PC-3 (cell line): ENCODE results near the gene LSM5. TPM values are rescaled to one million over a fixed set of nuclear protein-coding genes. Genes with fewer than 3 reads are reported as not detected.

Source experiments
- ATAC-seq: fragments of 200-7000 bp; cut with Tn5 transposase; 2 replicates; pipeline ENCODE4 v1.9.1; 2020; ENCODE audit warnings: mild to moderate bottlenecking, moderate library complexity
- BruUV-seq: library from RNA; stranded (reverse); fragments of 400-500 nt; replicated peaks from 2 replicates; lab custom pipeline; 2021; lab: Mats Ljungman, UMichigan
- CTCF ChIA-PET: fragments of 300-600 bp; sonication (Branson Sonifier 250); formaldehyde crosslinking; loops from one replicate; lab custom pipeline; 2022; ENCODE audit warnings: antibody characterized with exemption; lab: Charles Lee
- POLR2A ChIA-PET: fragments of 300-600 bp; sonication (Branson Sonifier 250); formaldehyde crosslinking; loops from one replicate; lab custom pipeline; 2022; ENCODE audit warnings: antibody characterized with exemption; ENCODE audit not compliant: unreplicated experiment; lab: Charles Lee
- DNase-seq: peaks from one replicate; pipeline ENCODE4 v3.0.0-alpha.2; 2015
- H2AFZ ChIP-seq: fragments of 300-600 bp; sonication (generic); 2 replicates; pipeline ENCODE4 v1.6.0; 2016; ENCODE audit warnings: antibody characterized with exemption, low read length
- H3F3A ChIP-seq: fragments of 300-600 bp; sonication (generic); one replicate; pipeline ENCODE4 v1.6.0; 2017; ENCODE audit warnings: antibody characterized with exemption, low read length, control low read depth, mild to moderate bottlenecking; ENCODE audit not compliant: unreplicated experiment
- H3K27ac ChIP-seq: fragments of 300-600 bp; sonication (generic); 2 replicates; pipeline ENCODE4 v1.5.1; 2016; ENCODE audit warnings: mild to moderate bottlenecking, low read length
- H3K27me3 ChIP-seq: fragments of 300-600 bp; sonication (generic); 2 replicates; pipeline ENCODE4 v1.6.1; 2016; ENCODE audit warnings: low read length, mixed read lengths
- H3K36me3 ChIP-seq: fragments of 300-600 bp; sonication (generic); 2 replicates; pipeline ENCODE4 v1.6.1; 2016; ENCODE audit warnings: low read depth, mixed run types, low read length, mixed read lengths
- H3K4me1 ChIP-seq: fragments of 300-600 bp; sonication (generic); 2 replicates; pipeline ENCODE4 v1.5.1; 2016; ENCODE audit warnings: low read length; ENCODE audit not compliant: insufficient read depth
- H3K4me2 ChIP-seq: fragments of 300-600 bp; sonication (generic); 2 replicates; pipeline ENCODE4 v1.6.0; 2016; ENCODE audit warnings: low read length
- H3K4me3 ChIP-seq: fragments of 300-600 bp; sonication (generic); 2 replicates; pipeline ENCODE4 v1.5.1; 2016; ENCODE audit warnings: mild to moderate bottlenecking, low read length, mixed read lengths
- H3K79me2 ChIP-seq: fragments of 300-600 bp; sonication (generic); 2 replicates; pipeline ENCODE4 v1.6.1; 2017; ENCODE audit warnings: low read length, mixed read lengths
- H3K9ac ChIP-seq: fragments of 300-600 bp; sonication (generic); 2 replicates; pipeline ENCODE4 v1.6.0; 2016; ENCODE audit warnings: mild to moderate bottlenecking, low read length
- H3K9me2 ChIP-seq: fragments of 300-600 bp; sonication (generic); replicated peaks from 2 replicates; pipeline ENCODE4 v1.6.1; 2016; ENCODE audit warnings: mixed run types, low read length, mixed read lengths
- H3K9me3 ChIP-seq: fragments of 300-600 bp; sonication (generic); 2 replicates; pipeline ENCODE4 v1.6.1; 2016; ENCODE audit warnings: low read length, mixed read lengths
- H4K20me1 ChIP-seq: fragments of 300-600 bp; sonication (generic); 2 replicates; pipeline ENCODE4 v1.6.1; 2016; ENCODE audit warnings: low read length, mixed read lengths
- EZH2 ChIP-seq: fragments of 300-600 bp; sonication (generic); IDR thresholded peaks from one replicate; pipeline ENCODE4 v1.6.1; 2017; ENCODE audit warnings: antibody characterized with exemption, mild to moderate bottlenecking, low read length; ENCODE audit not compliant: unreplicated experiment
- EZH2phosphoT487 ChIP-seq: fragments of 300-600 bp; sonication (generic); IDR thresholded peaks from 2 replicates; pipeline ENCODE4 v1.6.1; 2018; ENCODE audit warnings: mild to moderate bottlenecking, antibody characterized with exemption, low read length, borderline replicate concordance
- intact Hi-C: fragments of 100-400 bp; cut with micrococcal nuclease; formaldehyde crosslinking; loops from 2 replicates; pipeline ENCODE4 v1.9.0; 2023
- total RNA-seq: library from RNA; depleted of rRNA; stranded (reverse); fragments of >200 nt; gene quantifications from 2 replicates; pipeline ENCODE4 v1.2.3, GENCODE V29; 2014
- TF ChIP-seq, protein P1 (sequence below): fragments of 300-600 bp; sonication (generic); conservative IDR thresholded peaks from 2 replicates; pipeline ENCODE4 v1.5.1; 2017; ENCODE audit warnings: antibody characterized with exemption, low read depth, mild to moderate bottlenecking, low read length

The LSM5 gene
- total RNA-seq, 1 experiment from 2014 or later: 24.8 TPM

DNA sequence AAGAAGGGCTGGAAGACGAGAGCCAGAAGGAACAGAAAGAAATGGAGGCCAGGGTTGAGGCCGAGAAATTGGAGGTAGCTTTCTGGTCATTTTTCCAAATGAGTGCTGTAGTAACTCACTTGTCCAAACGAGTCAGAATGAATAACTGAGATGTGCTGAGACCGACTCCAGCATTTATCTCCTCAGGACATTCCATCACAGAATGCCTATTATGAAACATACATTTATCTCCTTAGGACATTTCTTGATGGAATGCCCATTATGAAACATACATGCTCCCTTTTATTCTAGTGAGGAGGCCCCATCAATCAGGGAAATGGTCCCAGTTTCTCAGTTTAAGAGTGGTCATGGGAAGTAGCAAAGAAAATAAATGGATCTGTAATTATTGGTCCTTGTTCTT lies 21.6 kb upstream of the LSM5 start:
- no peaks in the 10 kb centered on the region for H3K4me1 ChIP-seq
- no peak overlapping the region for H2AFZ ChIP-seq
- POLR2A ChIA-PET: no interaction called here
- intact Hi-C loops: no loop called here
- H3K4me3 ChIP-seq: no peak overlapping the region
- CTCF ChIA-PET: no interaction called here
- TF ChIP-seq EZH2phosphoT487 (no peak), EZH2 (no peak)
- DNase-seq (no peak), ATAC-seq (no peak)
- H3K27ac ChIP-seq: no peak overlapping the region
- no peak overlapping the region for H3K9ac ChIP-seq
- peaks cover 35% of the 10 kb centered on the region for H3K79me2 ChIP-seq
- H3K4me2 ChIP-seq: no peak overlapping the region
- no peaks in the 10 kb centered on the region; the same call in 1 of the 2 replicates for H3K9me3 ChIP-seq
- no peaks in the 10 kb centered on the region for H3F3A ChIP-seq
- H3K27me3 ChIP-seq: no peaks in the 10 kb centered on the region
- H3K9me2 ChIP-seq: no peaks in the 10 kb centered on the region
- H4K20me1 ChIP-seq: no peaks in the 10 kb centered on the region
- peaks cover 30% of the 10 kb centered on the region for H3K36me3 ChIP-seq
- BruUV-seq: no TSS peak

DNA sequence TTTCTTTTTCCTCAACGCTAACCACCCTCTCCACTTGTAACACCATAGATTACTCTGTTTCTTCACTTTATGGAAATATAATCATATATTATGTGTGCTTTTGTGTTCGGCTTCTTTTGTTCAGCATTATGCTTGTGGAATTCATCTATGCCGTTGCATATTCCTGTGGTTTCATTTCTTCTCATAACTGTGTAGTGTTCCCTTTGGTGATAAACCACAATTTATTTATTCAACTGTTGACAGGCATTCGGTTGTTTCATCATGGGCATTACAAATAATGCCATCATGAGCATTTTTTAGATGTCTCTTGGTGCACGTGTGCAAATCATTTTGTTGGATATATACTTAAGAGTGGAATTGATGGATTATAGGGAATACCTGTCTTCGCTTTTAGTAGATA lies 17.2 kb upstream of the LSM5 start:
- no peaks in the 10 kb centered on the region for H3K9me3 ChIP-seq
- H4K20me1 ChIP-seq: 0 out of 2 replicates have a peak, but pooled peaks cover 4% of the 10 kb centered on the region
- H3F3A ChIP-seq: no peaks in the 10 kb centered on the region
- peaks cover 5% of the 10 kb centered on the region; the same call in 1 of the 2 replicates for H3K36me3 ChIP-seq
- no peaks in the 10 kb centered on the region for H3K9me2 ChIP-seq
- H3K79me2 ChIP-seq: peaks cover 72% of the 10 kb centered on the region
- no peak for DNase-seq
- BruUV-seq: no TSS peak
- H3K27me3 ChIP-seq: no peaks in the 10 kb centered on the region
- no peak overlapping the region for H2AFZ ChIP-seq
- H3K4me1 ChIP-seq: no peaks in the 10 kb centered on the region; the same call in 1 of the 2 replicates
- intact Hi-C loops: no loop called here
- ATAC-seq: no peak
- H3K4me3 ChIP-seq: no peak overlapping the region
- ChIA-PET POLR2A (no interaction called here), CTCF (no interaction called here)
- no peak overlapping the region for H3K9ac ChIP-seq
- H3K27ac ChIP-seq: no peak overlapping the region
- no peak overlapping the region for H3K4me2 ChIP-seq
- TF ChIP-seq EZH2 (no peak), EZH2phosphoT487 (no peak)
- TF ChIP-seq, protein P1, sequence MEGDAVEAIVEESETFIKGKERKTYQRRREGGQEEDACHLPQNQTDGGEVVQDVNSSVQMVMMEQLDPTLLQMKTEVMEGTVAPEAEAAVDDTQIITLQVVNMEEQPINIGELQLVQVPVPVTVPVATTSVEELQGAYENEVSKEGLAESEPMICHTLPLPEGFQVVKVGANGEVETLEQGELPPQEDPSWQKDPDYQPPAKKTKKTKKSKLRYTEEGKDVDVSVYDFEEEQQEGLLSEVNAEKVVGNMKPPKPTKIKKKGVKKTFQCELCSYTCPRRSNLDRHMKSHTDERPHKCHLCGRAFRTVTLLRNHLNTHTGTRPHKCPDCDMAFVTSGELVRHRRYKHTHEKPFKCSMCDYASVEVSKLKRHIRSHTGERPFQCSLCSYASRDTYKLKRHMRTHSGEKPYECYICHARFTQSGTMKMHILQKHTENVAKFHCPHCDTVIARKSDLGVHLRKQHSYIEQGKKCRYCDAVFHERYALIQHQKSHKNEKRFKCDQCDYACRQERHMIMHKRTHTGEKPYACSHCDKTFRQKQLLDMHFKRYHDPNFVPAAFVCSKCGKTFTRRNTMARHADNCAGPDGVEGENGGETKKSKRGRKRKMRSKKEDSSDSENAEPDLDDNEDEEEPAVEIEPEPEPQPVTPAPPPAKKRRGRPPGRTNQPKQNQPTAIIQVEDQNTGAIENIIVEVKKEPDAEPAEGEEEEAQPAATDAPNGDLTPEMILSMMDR: no peak

DNA sequence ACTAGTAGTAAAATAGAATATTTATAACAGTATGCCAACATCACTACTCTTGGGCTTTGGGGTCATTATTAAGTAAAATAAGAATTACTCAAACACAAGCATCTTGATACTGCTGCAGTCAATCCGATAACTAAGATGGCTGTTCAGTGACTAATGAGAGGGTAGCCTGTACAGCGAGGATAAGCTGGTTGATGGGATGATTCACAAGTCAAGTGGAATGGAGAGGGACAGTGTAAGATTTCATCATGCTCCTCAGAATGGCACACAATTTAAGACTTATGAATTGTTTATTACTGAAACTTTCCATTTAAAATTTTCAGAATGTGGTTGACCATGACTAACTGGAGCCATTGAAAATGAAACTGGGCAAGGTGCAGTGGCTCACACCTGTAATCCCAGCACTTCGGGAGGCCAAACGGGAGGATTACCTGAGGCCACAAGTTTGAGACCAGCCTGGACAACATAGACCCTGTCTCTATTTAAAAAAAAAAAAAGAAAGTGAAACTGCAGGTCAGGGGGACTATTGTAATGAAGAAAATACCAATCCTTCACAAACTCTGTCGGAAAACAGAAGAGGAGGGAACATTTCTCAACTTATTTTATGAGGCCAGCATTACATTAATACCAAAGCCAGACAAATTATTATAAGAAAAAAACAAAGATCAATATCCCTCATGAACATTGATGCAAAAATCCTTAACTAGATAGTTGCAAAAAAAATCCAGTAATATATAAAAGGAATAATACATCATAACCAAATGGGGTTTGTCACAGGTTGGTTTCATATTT lies 16.3 kb upstream of the LSM5 start:
- Histone ChIP-seq H3K27me3 (no peaks in the 10 kb centered on the region), H2AFZ (no peak overlapping the region), H3K9me3 (no peaks in the 10 kb centered on the region), H3K27ac (no peak overlapping the region), H3K9me2 (no peaks in the 10 kb centered on the region), H3K4me1 (peaks cover 8% of the 10 kb centered on the region), H3K79me2 (peaks cover 82% of the 10 kb centered on the region), H3K36me3 (peaks cover 5% of the 10 kb centered on the region; the same call in 1 of the 2 replicates), H3K9ac (no peak overlapping the region), H3F3A (peaks cover under 1% of the 10 kb centered on the region), H3K4me2 (no peak overlapping the region), H4K20me1 (peaks cover 10% of the 10 kb centered on the region; the same call in 1 of the 2 replicates), H3K4me3 (no peak overlapping the region)
- no peak for ATAC-seq
- intact Hi-C loops: no loop called here
- ChIA-PET CTCF (no interaction called here), POLR2A (no interaction called here)
- no TSS peak for BruUV-seq
- DNase-seq: peak; percentile 39
- no peak for TF ChIP-seq EZH2phosphoT487
- TF ChIP-seq EZH2: no peak
- TF ChIP-seq, protein P1: no peak
